ENCODE data around the gene ERCC5.

Gene ERCC5

GRCh38 chr13:102897371-102898138 is 51.7 kb downstream of the ERCC5 start:
- DNase-seq: no peak

GRCh38 chr13:102900193-102900608 is 54.4 kb downstream of the ERCC5 start:
- no peak for DNase-seq

DNA sequence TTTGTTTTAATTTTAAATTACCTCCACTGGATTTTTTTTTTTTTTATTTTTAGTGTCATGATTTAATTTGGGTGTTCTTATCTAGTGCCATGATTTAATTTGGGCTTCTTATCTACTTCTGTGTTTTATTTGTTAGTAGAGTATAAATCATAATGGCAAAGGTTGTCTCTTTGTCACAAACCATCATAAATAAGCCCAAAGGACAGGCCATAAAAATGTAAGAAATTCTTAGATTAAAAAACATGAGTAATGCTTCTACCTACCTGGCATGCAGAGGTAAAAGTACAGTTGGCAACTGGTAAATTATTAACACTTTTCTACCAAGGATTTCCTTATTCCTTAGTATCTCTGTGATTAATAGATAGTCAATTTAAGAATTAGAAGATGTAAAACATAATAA is 55.2 kb downstream of the ERCC5 start:
- DNase-seq: no peak

- no peak for DNase-seq
Measured at GRCh38 chr13:102901615-102902305, 55.9 kb downstream of the ERCC5 start.

GRCh38 chr13:102902789-102903347 is 57.0 kb downstream of the ERCC5 start:
- DNase-seq: no peak

DNA sequence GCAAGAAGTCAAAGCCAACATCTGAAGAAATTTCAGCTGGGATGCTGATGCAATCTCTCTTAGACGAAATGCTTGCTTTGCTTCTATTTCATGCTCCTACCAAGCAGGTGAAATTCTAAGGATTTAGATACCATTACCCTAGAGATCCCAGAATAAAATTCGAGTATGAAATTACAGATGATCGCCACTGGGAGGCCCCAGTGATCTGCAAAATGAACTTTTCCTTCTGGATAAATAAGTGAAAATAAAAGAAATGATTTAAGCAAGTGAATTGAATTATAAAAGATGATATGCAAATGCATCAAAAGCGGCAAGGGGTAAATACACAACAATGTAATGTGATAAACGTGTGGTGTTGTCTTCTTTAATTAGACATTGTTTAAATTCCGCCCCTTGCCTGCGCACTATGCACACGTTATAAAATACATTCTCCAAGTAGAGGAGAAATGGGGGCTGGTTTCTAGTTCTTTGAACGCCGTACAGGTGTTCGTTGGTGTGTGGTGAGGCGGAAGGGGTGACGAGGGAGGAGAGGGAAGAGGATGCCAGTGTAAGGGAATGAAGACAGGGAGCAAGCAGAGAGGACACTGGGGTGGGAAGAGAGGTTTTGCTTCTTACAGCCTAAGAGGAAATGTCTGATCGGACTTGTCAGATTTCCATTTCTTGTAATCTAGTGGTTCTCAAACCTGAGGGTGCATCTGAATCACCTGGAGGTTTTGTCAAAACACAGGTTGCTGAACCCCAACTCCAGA is 58.0 kb downstream of the ERCC5 start:
- DNase-seq: no peak

DNA sequence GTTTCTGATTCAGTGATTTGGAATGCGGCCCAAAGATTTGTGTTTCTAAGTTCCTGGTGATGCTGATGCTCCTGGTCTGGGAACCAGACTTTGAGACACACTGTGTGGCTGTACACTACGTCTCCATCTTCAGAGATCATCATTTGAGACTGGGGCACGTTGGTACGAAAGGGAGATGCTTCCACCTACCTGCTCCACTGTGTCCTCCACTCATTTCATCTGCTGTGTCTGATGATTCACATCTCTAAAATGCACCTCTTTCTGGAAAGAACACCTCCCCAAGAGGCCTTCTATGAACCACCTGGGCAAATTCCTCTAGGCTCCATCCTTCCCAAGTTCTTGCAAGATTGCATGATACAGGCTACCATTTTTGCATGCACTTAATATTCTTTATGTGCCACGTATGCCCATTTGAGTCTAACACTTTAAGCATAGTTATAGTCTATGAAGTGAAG is 58.6 kb downstream of the ERCC5 start:
- no peak for DNase-seq

DNA sequence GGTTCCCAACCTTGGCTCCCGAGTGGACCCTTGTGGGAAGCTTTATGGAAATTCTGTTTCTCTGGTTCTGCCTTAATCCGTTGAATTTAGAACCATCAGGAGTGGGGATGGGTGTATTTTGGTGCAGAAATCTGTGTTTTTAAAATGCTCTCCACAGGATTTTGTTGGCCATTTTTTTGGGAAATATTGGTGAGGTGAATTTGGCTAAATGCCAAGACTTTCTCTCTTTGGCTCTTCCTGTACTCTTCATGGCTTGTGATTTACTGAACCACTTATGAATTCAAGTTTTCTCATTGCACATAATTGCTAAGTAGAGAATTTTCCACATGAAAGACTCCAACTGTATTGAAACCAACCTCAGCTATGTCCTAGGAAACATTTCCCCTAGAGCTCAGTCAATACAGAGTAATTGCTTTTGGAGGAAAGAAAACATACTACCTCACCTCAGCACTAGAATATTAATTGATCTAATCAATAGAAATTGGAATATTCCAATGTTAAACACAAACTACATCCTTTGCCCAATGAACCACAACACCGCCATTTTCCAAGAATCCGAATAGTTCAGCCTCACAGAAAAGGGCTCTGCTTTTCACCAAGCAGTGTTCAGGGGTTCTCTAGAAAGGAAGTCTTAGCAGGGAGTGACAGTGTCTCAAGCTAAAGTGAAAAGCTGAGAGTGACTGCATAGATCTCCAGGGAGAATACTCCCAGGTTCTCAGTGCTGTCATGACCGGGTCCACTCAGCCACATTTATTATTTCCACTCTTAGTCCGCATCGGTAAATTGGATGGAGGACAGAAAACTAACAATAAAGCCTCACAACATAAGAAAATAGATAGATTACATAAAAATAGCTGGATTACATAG is 60.3 kb downstream of the ERCC5 start:
- DNase-seq: no peak

DNA sequence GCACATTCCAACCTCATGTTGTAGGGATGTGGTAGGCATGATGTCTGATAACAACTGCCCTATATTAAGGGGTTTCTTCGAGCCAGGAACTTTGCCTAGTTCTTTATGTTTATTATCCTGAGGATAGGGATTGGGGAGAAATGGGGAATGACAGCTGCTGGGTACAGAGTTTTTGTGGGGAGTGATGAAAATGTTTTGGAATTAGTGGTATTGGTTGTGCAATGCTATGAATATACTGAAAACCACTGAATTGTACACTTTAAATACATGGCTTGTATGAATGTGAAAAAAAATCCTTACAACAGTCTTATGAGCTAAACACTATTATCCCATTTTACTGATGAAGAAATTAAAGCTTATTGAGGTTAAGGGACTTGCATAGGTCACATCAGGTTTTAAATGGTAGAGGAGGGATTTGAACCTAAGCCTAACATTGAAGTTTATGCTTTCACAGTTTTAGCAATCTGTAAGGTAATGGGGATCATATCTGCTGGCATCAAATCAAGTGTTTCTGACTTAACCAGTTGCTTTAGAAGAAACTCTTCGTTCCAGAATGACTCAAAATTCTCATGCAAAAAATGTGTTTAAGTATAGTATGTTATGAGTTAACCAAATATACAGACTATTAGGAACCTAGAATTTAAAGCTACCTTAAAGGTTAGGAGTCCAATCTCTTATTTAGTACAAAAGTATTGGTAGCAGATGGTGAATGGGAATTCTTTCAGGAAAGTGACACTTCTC is 61.4 kb downstream of the ERCC5 start:
- DNase-seq: no peak

DNA sequence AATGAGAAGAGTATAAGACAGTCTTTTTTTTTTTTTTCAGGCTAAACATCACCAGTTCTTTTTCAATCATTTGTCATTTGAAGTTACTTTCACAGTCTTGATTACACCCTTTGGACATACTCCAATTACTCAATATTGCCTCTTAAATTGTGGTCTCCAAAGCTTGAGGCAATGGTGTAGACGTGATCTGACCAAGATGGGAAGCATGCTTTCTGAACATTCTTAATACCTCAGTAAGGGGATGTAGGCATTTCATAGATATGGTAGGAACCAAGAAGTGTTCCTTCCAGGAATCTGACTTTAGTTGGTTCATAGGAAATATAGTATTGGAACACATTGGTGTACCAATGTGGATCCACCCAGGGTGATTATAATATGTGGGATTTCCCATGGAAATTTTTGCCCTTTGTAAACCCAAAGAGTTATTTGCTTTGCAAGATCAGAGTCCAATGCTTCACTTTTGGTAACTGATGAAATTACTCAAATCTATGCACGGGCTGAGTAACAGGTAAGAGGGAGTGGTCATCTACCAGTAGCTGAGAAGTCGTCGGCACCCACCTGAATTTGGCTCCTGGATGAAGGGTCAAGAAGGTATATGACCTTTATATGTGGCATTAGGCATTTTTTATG is 62.2 kb downstream of the ERCC5 start:
- no peak for DNase-seq

DNA sequence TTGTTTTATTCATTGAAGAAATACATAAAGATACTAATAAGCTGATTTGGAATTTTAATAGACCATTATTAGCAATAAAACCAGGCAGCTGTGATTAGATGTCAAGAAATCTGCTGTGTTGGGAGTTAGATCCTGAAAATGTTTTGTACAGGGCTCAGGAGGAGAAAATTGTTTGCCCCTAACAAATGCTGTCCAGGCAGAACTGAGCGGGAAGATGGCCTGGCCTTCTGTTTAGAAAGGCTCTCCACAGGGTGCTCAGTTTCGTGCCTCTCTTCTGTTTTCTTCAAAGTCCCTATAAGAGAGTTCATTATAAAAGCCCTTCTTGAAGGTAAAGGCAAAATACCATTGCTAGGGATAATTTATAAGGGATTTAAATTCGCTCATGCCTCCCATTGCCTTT is 64.1 kb downstream of the ERCC5 start:
- no peak for DNase-seq

DNA sequence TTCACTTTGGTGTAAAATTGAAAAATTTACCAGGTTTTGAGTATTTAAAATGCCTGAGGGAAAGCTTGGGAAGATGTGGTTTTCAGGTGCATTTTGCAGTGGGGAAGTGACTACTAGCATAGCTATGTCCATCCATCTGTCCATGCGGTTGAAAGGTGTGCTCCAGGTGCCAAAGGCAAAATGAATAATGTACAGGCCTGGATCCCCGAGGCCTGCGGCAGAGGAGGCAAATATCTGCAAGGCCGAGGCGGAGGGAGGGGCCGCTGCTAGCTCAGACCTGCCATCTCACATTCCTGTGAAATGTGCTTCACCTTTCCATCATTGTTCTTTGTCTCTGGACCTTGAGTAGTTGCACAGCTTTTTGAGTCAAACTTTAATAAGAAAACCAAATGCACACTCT is 65.5 kb downstream of the ERCC5 start:
- DNase-seq: no peak

DNA sequence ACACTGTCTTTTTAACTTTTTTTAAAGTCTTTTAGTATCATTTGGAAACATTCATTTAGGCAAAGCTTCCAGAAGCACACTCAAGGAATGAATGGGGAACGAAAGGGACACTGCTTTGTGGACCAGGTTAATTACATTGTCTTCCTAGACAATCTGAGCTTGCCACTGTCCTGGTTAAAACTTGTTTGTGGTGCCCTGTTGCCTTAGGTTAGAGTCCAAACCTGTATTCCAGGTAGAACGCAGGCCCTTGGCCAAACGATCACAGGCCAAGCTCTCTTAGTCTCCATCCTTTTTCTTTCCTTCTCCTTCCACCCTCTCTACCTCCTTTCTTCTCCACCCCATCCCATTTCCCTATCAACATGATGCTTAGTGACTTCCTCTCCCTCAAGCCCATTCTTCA is 66.8 kb downstream of the ERCC5 start:
- DNase-seq: no peak

DNA sequence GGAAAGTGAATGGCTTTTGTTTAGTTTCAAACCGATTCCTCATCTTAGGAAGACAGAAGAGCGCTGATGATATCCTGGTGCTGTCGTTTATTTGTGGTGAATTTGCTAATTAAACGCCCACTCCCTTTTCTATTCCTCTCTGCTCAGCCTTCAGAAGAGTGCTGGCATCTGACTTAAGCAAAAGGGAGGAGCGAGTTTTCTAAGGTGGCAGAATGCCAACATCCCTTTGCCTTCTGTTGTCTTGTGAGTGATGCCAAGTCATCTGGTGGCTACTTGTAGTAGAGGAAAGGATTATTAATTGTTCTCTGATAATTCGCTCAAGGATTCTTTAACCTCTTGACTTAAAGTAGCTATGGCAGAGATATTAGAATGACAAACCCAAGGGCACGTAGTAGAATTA is 68.1 kb downstream of the ERCC5 start:
- DNase-seq: no peak

DNA sequence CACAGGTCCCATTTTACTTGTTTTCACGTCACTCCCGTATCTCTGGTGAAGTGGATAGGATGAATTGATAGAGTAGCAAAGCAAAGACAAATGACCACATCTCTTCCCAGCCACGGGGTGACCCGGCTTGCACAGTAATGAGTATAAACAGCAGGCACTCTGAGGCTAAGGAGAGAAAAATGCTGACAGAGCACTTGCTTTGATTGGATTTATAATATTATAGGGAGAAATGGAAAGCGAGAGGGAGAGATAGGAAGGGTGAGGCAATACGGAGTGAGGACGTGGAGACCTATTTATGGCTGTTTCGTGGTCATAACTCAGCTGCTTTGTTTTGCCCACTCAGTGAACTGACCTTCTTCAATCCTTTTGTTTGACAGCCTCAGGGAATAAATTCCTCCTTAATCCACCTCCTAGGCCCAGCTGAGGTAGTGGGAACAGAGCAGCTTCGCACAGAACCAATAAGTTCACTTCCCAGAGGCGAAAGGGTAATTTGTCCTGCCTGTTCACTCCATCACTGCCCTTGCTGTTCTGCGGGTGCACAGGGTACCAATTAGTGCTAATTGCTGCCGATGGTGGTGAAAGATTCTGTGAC is 68.6 kb downstream of the ERCC5 start:
- DNase-seq: no peak

GRCh38 chr13:102915393-102915930 is 69.6 kb downstream of the ERCC5 start:
- no peak for DNase-seq

- no peak for DNase-seq
Measured at GRCh38 chr13:102917019-102917418, 71.2 kb downstream of the ERCC5 start.

DNA sequence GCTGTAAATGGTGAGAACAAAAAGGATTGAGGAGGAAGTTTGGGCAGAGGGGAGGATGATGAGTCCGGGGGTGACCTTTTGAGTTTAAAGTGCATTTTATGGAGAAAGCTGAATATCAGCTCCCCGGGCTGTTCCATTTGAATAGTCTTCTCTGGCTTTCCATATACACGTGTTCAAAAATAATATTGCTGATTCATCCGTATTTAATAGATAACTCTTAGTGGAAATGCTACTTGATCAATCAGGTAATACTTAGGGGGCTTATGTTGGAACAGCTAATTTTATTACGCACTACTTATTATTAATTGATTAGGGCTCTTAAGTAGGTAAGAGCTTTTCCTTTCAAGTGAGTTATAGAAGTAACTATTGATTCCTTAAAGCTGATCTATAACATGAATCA is 76.4 kb downstream of the ERCC5 start:
- DNase-seq: no peak

Measured in CD4-positive, alpha-beta T cell treated with Interleukin-15 for 1 hour (primary cell).